ENCODE results near the gene CBARP. TPM values are rescaled to one million over a fixed set of nuclear protein-coding genes. Genes with fewer than 3 reads are reported as not detected.

The CBARP gene
- total and polyA plus RNA-seq, 2 of the 13 experiments (the other 11 are each of a cell fraction or from before 2014, with no cell fraction given): 1.2 to 1.4 TPM

GRCh38 chr19:1254530-1255185 lies 16.9 kb upstream of the CBARP start (continued):
- peak; percentile 62; the same call in 1 of the 2 replicates for TF ChIP-seq HNF1B (CRISPR knock-in tag; IDR thresholded peaks at IDR 0.05)
- TF ChIP-seq TFAP4 (IDR thresholded peaks at IDR 0.05; ENCODE audit: borderline replicate concordance, low read depth): peak; percentile 48; the same call in 1 of the 2 replicates
- TF ChIP-seq CTCF (CRISPR knock-in tag; IDR thresholded peaks at IDR 0.05): no peak
- no peak for TF ChIP-seq RELA (CRISPR knock-in tag; IDR thresholded peaks at IDR 0.05)
- no peak for TF ChIP-seq ZNF512B (CRISPR knock-in tag; IDR thresholded peaks at IDR 0.05; ENCODE audit: borderline replicate concordance)
- TF ChIP-seq EP300 (IDR thresholded peaks at IDR 0.05; ENCODE audit: low read depth in 2 of 2, low read length in 2 of 2): peak; percentile 13 to 70; a peak in 2 of 4 replicates
- no peak for TF ChIP-seq EP300 (CRISPR knock-in tag; IDR thresholded peaks at IDR 0.05; ENCODE audit: borderline replicate concordance)
- TF ChIP-seq ZHX1 (CRISPR knock-in tag; IDR thresholded peaks at IDR 0.05; ENCODE audit: low read depth): no peak
- no peak for TF ChIP-seq ZNF781 (CRISPR knock-in tag; IDR thresholded peaks at IDR 0.05; ENCODE audit: borderline replicate concordance, not compliant biosample characterization)
- 0 out of 2 replicates have a peak, but pooled peaks have one; percentile 45 for TF ChIP-seq ZBTB33 (CRISPR knock-in tag; IDR thresholded peaks at IDR 0.05)
- 0 out of 2 replicates have a peak, but pooled peaks have one; percentile 35 for TF ChIP-seq ISL2 (CRISPR knock-in tag; IDR thresholded peaks at IDR 0.05)
- TF ChIP-seq ZNF678 (CRISPR knock-in tag; IDR thresholded peaks at IDR 0.05): no peak
- no peak for TF ChIP-seq ZBTB34 (CRISPR knock-in tag; IDR thresholded peaks at IDR 0.05)
